GM06990 (cell line): ENCODE data around the gene PERCC1.
"Not testable (repeated sequence)": the region's sequence is repeated elsewhere in the genome, so short reads cannot be mapped to it uniquely, and the experiment has no call there.

Source experiments
- DNase-seq: peaks from one replicate; pipeline ENCODE4 v3.0.0-alpha.2; 2011; ENCODE audit not compliant: insufficient read length; ENCODE audit errors: extremely low read depth
- H3K27me3 ChIP-seq: replicated peaks from 2 replicates; pipeline ENCODE4 v1.6.0; 2011; ENCODE audit warnings: low read length; ENCODE audit not compliant: control insufficient read depth, insufficient read depth
- H3K36me3 ChIP-seq: 2 replicates; pipeline ENCODE4 v1.5.1; 2011; ENCODE audit warnings: low read length; ENCODE audit not compliant: control insufficient read depth, insufficient read depth
- H3K4me3 ChIP-seq: replicated peaks from 2 replicates; pipeline ENCODE4 v1.5.1; 2011; ENCODE audit warnings: low read depth, mild to moderate bottlenecking, control low read depth, low read length
- CTCF ChIP-seq: IDR thresholded peaks from 2 replicates; pipeline ENCODE4 v1.5.1; 2011; ENCODE audit warnings: low read length, control low read depth, mild to moderate bottlenecking, inconsistent platforms; ENCODE audit not compliant: insufficient read depth, poor library complexity, severe bottlenecking

The PERCC1 gene

GRCh38 chr16:1437606-1438005, 6.7 kb downstream of the PERCC1 start:
- no peaks in the 10 kb centered on the region; the same call in 1 of the 2 replicates for H3K27me3 ChIP-seq
- no peak for TF ChIP-seq CTCF
- H3K4me3 ChIP-seq = no peak overlapping the region
- H3K36me3 ChIP-seq = no peaks in the 10 kb centered on the region
- no peak for DNase-seq

- H3K27me3 ChIP-seq = no peaks in the 10 kb centered on the region
- DNase-seq = no peak
- no peaks in the 10 kb centered on the region for H3K36me3 ChIP-seq
- no peak for TF ChIP-seq CTCF
- H3K4me3 ChIP-seq = no peak overlapping the region
These were observed 7.6 kb downstream of the PERCC1 start for GRCh38 chr16:1438229-1439057.

- Histone ChIP-seq H3K36me3 (no peaks in the 10 kb centered on the region), H3K27me3 (no peaks in the 10 kb centered on the region), H3K4me3 (no peak overlapping the region)
- DNase-seq = no peak
- TF ChIP-seq CTCF = no peak
These were observed 8.3 kb downstream of the PERCC1 start for GRCh38 chr16:1439058-1439698.

GRCh38 chr16:1439699-1440074, 8.8 kb downstream of the PERCC1 start:
- DNase-seq, H3K36me3 ChIP-seq, H3K4me3 ChIP-seq, H3K27me3 ChIP-seq: not testable (repeated sequence)

- Histone ChIP-seq H3K4me3 (no peak overlapping the region), H3K27me3 (no peaks in the 10 kb centered on the region), H3K36me3 (no peaks in the 10 kb centered on the region; the same call in none of the 2 replicates)
- TF ChIP-seq CTCF = no peak
- no peak for DNase-seq
These were observed 10.5 kb downstream of the PERCC1 start for GRCh38 chr16:1441391-1441829.

GRCh38 chr16:1442697-1443096, 11.8 kb downstream of the PERCC1 start:
- TF ChIP-seq CTCF = no peak
- Histone ChIP-seq H3K4me3 (no peak overlapping the region), H3K36me3 (peaks cover 3% of the 10 kb centered on the region), H3K27me3 (no peaks in the 10 kb centered on the region)
- DNase-seq = no peak
